Hepatocyte (in vitro differentiated cells): Measurements from ENCODE around the gene NAT14. TPM values are rescaled to one million over a fixed set of nuclear protein-coding genes. Genes with fewer than 3 reads are reported as not detected.
A peak's percentile ranks its signal among the peaks of the same experiment; 100 is the strongest.

ENCODE experiments used
- DNase-seq: peaks from one replicate; pipeline ENCODE4 v3.0.0-alpha.2; 2016; ENCODE audit warnings: low spot score
- H2AFZ ChIP-seq: fragments of 200-600 bp; sonication (generic); 2 replicates; pipeline ENCODE4 v1.6.0; 2016; ENCODE audit warnings: antibody characterized with exemption, mild to moderate bottlenecking
- H3K27ac ChIP-seq: fragments of 200-600 bp; sonication (generic); 2 replicates; pipeline ENCODE4 v1.5.1; 2016; ENCODE audit warnings: mild to moderate bottlenecking
- H3K27me3 ChIP-seq: fragments of 200-600 bp; sonication (generic); 2 replicates; pipeline ENCODE4 v1.6.1; 2016
- H3K36me3 ChIP-seq: fragments of 200-600 bp; sonication (generic); replicated peaks from 2 replicates; pipeline ENCODE4 v1.5.1; 2016; ENCODE audit warnings: low read depth; ENCODE audit not compliant: insufficient read depth
- H3K4me1 ChIP-seq: fragments of 200-600 bp; sonication (generic); 2 replicates; pipeline ENCODE4 v1.5.1; 2016; ENCODE audit warnings: mild to moderate bottlenecking, moderate library complexity; ENCODE audit not compliant: insufficient read depth
- H3K4me2 ChIP-seq: fragments of 200-600 bp; sonication (generic); 2 replicates; pipeline ENCODE4 v1.6.0; 2016
- H3K4me3 ChIP-seq: fragments of 200-600 bp; sonication (generic); 2 replicates; pipeline ENCODE4 v1.5.1; 2016; ENCODE audit warnings: mild to moderate bottlenecking
- H3K79me2 ChIP-seq: fragments of 200-600 bp; sonication (generic); 2 replicates; pipeline ENCODE4 v1.6.0; 2017; ENCODE audit warnings: mild to moderate bottlenecking
- H3K9me2 ChIP-seq: fragments of 200-600 bp; sonication (generic); replicated peaks from 2 replicates; pipeline ENCODE4 v1.6.0; 2017; ENCODE audit warnings: mild to moderate bottlenecking; ENCODE audit not compliant: insufficient read depth
- H3K9me3 ChIP-seq: fragments of 200-600 bp; sonication (generic); 2 replicates; pipeline ENCODE4 v1.5.1; 2016; ENCODE audit warnings: low read depth, mild to moderate bottlenecking
- H4K20me1 ChIP-seq: fragments of 200-600 bp; sonication (generic); 2 replicates; pipeline ENCODE4 v1.6.0; 2016; ENCODE audit warnings: mild to moderate bottlenecking; ENCODE audit not compliant: insufficient read depth, poor library complexity, severe bottlenecking
- CTCF ChIP-seq: fragments of 200-600 bp; sonication (generic); IDR thresholded peaks from 2 replicates; pipeline ENCODE4 v1.5.1; 2016; ENCODE audit warnings: antibody characterized with exemption, mild to moderate bottlenecking; ENCODE audit not compliant: poor library complexity
- EZH2 ChIP-seq: fragments of 200-600 bp; sonication (generic); IDR thresholded peaks from 2 replicates; pipeline ENCODE4 v1.6.1; 2016; ENCODE audit warnings: antibody characterized with exemption, mild to moderate bottlenecking, borderline replicate concordance
- EZH2phosphoT487 ChIP-seq: fragments of 200-600 bp; sonication (generic); IDR thresholded peaks from one replicate; pipeline ENCODE4 v1.6.1; 2018; ENCODE audit warnings: antibody characterized with exemption, mild to moderate bottlenecking, low read depth, moderate library complexity; ENCODE audit not compliant: unreplicated experiment, severe bottlenecking
- WGBS: methylation state at CpG from one replicate; pipeline ENCODE4 v1.1.6; 2016; ENCODE audit warnings: low lambda C conversion rate; ENCODE audit errors: missing lambda C conversion rate; 5-methylcytosine and 5-hydroxymethylcytosine counted together
- polyA plus RNA-seq: library from polyadenylated mRNA; unstranded; fragments of >200 nt; fragmentation: Nextera tagmentation; extraction: Ambion mirVana; gene quantifications from 2 replicates; pipeline ENCODE4 v1.2.1, GENCODE V29; 2016
- total RNA-seq: library from RNA; depleted of rRNA; stranded (reverse); fragments of >200 nt; gene quantifications from 2 replicates; pipeline ENCODE4 v1.2.3, GENCODE V29; 2014

Gene NAT14
- total and polyA plus RNA-seq, 2 experiments from 2014 or later: 22.3 to 40.3 TPM

- Histone ChIP-seq H2AFZ (peak overlapping the region; percentile 80), H3K4me2 (peak overlapping the region; percentile 84), H3K27me3 (no peaks in the 10 kb centered on the region), H3K4me3 (no peak overlapping the region), H4K20me1 (no peaks in the 10 kb centered on the region), H3K36me3 (no peaks in the 10 kb centered on the region), H3K4me1 (no peaks in the 10 kb centered on the region), H3K79me2 (no peaks in the 10 kb centered on the region), H3K27ac (peak overlapping the region; percentile 55), H3K9me2 (no peaks in the 10 kb centered on the region), H3K9me3 (no peaks in the 10 kb centered on the region)
- DNase-seq: peak; percentile 97
- WGBS: 14% methylated on average over 33 of the region's 61 CpGs
- TF ChIP-seq EZH2 (no peak), CTCF (peak; percentile 94), EZH2phosphoT487 (no peak)
These were observed 32.1 kb downstream of the NAT14 start for GRCh38 chr19:55516878-55517620.

GRCh38 chr19:55519451-55520311, 34.7 kb downstream of the NAT14 start:
- H2AFZ ChIP-seq: no peak overlapping the region
- no peaks in the 10 kb centered on the region for H3K9me3 ChIP-seq
- H3K9me2 ChIP-seq: no peaks in the 10 kb centered on the region
- no peak for DNase-seq
- H3K36me3 ChIP-seq: no peaks in the 10 kb centered on the region
- H4K20me1 ChIP-seq: no peaks in the 10 kb centered on the region
- H3K4me1 ChIP-seq: no peaks in the 10 kb centered on the region
- H3K27me3 ChIP-seq: peaks cover under 1% of the 10 kb centered on the region
- no peak for TF ChIP-seq EZH2phosphoT487
- no peak for TF ChIP-seq EZH2
- H3K4me3 ChIP-seq: no peak overlapping the region
- no peak overlapping the region for H3K27ac ChIP-seq
- no peak overlapping the region for H3K4me2 ChIP-seq
- WGBS: 85% methylated on average over 10 of the region's 10 CpGs
- H3K79me2 ChIP-seq: no peaks in the 10 kb centered on the region

GRCh38 chr19:55520691-55521292, 35.8 kb downstream of the NAT14 start:
- Histone ChIP-seq H3K9me2 (no peaks in the 10 kb centered on the region), H3K27ac (no peak overlapping the region), H4K20me1 (no peaks in the 10 kb centered on the region), H3K27me3 (peaks cover 5% of the 10 kb centered on the region), H3K4me2 (no peak overlapping the region), H3K36me3 (no peaks in the 10 kb centered on the region), H3K4me3 (no peak overlapping the region), H3K4me1 (no peaks in the 10 kb centered on the region), H3K79me2 (no peaks in the 10 kb centered on the region), H3K9me3 (no peaks in the 10 kb centered on the region), H2AFZ (no peak overlapping the region)
- 81% methylated on average over 14 of the region's 14 CpGs for WGBS
- DNase-seq: no peak
- TF ChIP-seq EZH2phosphoT487 (no peak), CTCF (no peak), EZH2 (no peak)
